Rectal smooth muscle tissue (tissue), 1 donor: ENCODE measurements around the gene TRPV5.

Experiments used
- H3K27ac ChIP-seq: one replicate; pipeline ENCODE4 v1.7.0; 2013; ENCODE audit warnings: low read depth, low read length, inconsistent platforms
- H3K27me3 ChIP-seq: one replicate; pipeline ENCODE4 v1.7.0; 2013; ENCODE audit warnings: low read length; ENCODE audit not compliant: control insufficient read depth, insufficient read depth
- H3K36me3 ChIP-seq: one replicate; pipeline ENCODE4 v1.7.0; 2013; ENCODE audit warnings: low read length; ENCODE audit not compliant: control insufficient read depth, insufficient read depth
- H3K4me1 ChIP-seq: one replicate; pipeline ENCODE4 v1.7.0; 2013; ENCODE audit warnings: low read length; ENCODE audit not compliant: control insufficient read depth, insufficient read depth
- H3K4me3 ChIP-seq: one replicate; pipeline ENCODE4 v1.7.0; 2013; ENCODE audit warnings: low read length
- H3K9ac ChIP-seq: one replicate; pipeline ENCODE4 v1.7.0; 2013; ENCODE audit warnings: low read length

The TRPV5 gene

DNA sequence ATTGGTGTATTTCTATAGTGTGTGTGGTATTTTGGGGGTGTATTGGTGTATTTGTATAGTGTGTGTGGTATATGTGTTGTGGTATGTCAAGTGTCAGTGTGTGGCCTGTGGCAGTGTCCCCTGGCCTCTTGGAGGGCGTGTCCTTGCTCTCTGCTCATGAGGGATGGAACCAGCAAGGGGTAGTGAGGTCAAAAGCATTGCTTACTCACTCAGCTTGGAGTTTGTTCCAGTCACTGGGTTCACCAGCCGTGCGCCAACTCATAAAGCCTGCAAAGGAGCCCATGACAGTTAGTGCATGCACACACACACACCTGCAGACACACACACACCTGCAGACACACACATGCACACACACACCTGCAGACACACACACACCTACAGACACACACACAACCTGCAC, 43.7 kb downstream of the TRPV5 start:
- no peaks in the 10 kb centered on the region for H3K4me1 ChIP-seq
- H3K27me3 ChIP-seq: no peaks in the 10 kb centered on the region
- H3K27ac ChIP-seq: no peak overlapping the region
- H3K9ac ChIP-seq: no peak overlapping the region
- no peak overlapping the region for H3K4me3 ChIP-seq
- no peaks in the 10 kb centered on the region for H3K36me3 ChIP-seq

DNA sequence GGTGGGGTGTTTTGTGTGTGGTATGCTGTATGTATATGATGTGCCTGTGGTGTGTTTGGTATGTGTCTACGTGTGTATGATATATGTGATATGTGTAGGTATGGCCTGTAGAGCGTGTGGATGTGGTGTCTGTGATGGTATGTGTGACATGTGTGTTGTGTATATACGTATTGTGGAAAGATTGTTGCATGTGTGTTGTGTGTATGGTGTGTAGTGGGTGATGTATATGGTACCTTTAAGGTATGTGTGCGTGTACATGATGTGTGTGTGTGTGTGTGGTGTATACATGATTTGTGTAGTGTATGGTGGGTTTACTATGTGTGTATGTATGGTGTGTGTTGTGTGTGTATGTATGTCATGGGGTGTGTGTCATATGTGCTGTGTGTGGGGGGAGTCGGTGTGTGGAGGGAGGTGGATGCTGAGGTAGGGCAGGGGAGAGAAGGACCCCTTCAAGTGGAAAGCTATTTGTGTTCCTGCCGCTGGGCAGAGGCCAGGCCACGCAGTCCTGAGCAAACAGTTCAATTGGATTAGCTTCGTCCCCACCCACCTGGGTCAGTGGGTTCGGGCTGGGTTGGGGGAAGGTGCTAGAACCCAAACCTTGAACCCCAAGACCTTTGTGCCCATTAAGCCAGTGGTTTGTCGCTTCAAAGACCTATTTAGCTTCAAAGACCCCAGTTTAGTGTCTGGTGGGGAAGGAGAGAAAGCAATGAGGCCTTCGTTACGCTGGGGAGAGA, 46.1 kb downstream of the TRPV5 start:
- Histone ChIP-seq H3K9ac (no peak overlapping the region), H3K36me3 (no peaks in the 10 kb centered on the region), H3K4me1 (no peaks in the 10 kb centered on the region), H3K27ac (no peak overlapping the region), H3K27me3 (no peaks in the 10 kb centered on the region), H3K4me3 (no peak overlapping the region)

DNA sequence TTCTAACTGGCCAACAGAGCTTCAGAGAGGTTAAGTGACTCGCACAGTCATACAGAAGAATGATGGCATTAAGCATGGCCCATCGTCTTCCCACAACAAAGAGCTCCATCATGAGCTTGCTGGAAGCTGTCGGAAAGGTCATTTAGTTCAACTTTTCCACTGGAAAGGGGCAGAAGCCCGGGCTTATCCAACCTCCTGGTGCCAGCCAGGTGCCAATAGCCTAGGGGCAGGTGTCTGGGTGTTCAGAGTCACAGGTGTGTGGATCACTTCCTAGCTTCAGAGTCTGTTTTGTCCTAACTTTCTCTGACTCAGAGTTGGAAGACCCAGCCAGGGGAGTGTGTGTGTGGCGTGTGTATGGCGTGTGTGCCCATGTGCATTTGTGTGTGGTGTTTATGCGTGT, 46.7 kb downstream of the TRPV5 start:
- no peak overlapping the region for H3K27ac ChIP-seq
- H3K9ac ChIP-seq: no peak overlapping the region
- H3K27me3 ChIP-seq: no peaks in the 10 kb centered on the region

DNA sequence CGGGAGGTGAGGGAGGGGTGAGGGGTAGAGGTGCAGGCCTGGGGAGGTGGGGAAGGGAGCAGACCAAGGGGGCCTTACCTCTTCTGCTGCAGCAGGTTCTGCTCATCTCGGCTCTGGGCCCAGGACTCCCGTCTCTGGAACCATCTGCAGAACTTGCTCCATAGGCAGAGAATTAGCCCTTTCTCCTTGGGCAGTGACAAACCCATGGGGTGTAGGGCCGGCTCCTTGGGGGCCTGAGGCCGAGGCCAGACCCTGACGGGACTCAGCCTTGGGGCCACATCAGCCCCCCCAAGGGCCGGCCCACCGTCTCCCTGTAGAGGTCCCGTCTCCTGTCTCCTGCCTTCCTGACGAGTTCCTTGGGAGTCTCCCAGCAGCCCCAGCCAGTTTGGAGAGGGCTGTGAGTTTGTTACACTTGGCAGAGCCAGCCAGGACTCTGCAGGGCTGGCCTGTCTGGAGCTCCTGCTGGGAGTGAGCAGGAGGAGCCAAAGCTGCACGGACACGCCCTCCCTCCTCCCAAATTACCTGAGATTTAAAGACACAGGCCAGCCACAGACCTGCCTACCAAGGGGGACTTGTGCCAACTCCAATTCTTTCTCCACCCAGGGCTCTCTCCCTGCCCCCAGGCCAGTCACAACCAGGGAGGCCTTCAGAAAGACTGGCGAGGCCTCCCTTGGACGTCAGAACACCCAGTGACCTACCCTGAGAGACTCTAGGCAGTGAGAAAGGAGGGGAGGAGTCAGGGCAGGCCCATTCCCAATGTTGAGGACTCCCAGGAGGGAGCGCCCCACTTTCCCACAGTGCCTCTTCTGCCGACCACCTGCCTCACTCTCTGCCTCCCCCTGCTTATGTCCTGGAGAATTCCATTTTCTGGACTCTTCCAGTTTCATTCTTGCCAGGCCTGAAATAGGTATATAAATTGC, 48.0 kb downstream of the TRPV5 start, which contains the start of gene TRPV6:
TRPV6 (minus strand) TSS at position 435 of the 920 bp plus-strand sequence.
- Histone ChIP-seq H3K27ac (no peak within 1 kb of the TSS), H3K27me3 (no peaks in the 10 kb centered on the region), H3K36me3 (no peaks in the 10 kb centered on the region), H3K9ac (no peak within 1 kb of the TSS), H3K4me1 (no peaks in the 10 kb centered on the region), H3K4me3 (no peak within 1 kb of the TSS)

More for the DNA sequence above, 46.7 kb downstream of the TRPV5 start:
- Histone ChIP-seq H3K36me3 (no peaks in the 10 kb centered on the region), H3K4me1 (no peaks in the 10 kb centered on the region), H3K4me3 (no peak overlapping the region)

DNA sequence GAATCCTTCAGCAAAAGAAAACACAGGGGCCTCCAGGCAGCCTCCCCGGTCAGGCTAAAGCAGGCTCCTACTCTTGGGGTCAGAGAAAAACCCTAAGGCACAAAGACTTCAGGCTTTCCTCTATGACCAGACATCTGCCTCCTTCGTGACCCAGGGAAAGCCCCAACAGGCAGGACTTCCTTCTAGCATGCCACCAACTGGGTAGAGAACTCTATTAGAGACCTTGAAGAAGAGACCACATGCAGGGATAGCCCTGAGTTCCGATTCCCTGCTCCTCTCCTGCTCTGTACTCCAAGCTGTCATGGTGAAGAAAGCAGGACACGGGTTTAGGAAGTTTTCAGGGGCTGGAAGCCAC, 49.3 kb downstream of the TRPV5 start:
- H3K36me3 ChIP-seq: no peaks in the 10 kb centered on the region
- H3K27ac ChIP-seq: no peak overlapping the region
- H3K4me3 ChIP-seq: no peak overlapping the region
- no peaks in the 10 kb centered on the region for H3K4me1 ChIP-seq
- H3K9ac ChIP-seq: no peak overlapping the region
- no peaks in the 10 kb centered on the region for H3K27me3 ChIP-seq

DNA sequence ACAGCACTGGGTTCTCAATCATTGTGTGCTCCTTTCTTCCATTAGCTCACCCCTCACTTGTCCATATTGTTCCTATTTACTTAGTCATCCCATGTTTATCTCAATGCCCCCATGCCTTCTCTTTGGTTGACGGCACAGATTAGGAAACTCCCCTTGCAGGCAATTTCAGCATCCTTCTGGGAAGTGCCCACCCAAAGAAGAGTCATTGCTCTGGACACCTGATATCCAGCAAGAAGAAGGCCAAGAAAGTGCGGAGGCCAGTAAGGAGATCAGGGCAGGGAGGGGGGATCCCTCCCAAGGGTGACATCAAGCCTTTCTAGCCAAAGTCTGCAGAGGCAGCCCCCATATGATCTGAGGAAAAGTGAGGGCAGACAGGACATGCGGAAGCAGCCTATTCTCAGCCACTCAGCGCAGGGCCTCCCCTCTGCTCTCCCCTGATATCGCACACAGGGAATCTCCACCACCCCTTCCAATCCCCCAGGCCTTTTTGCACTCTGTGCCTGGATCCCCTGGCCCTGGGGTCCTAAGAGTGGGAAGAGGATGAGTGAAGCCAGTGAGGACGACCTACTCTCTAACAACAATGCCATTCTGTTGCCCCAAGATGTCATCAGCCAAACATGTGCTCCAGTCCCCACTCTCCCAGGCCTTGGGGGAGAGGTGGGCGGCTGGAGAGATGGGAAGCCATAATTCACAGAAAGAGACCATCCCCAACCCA, 49.8 kb downstream of the TRPV5 start:
- H3K4me1 ChIP-seq: no peaks in the 10 kb centered on the region
- no peaks in the 10 kb centered on the region for H3K36me3 ChIP-seq
- H3K27me3 ChIP-seq: no peaks in the 10 kb centered on the region
- no peak overlapping the region for H3K4me3 ChIP-seq
- no peak overlapping the region for H3K9ac ChIP-seq
- no peak overlapping the region for H3K27ac ChIP-seq

DNA sequence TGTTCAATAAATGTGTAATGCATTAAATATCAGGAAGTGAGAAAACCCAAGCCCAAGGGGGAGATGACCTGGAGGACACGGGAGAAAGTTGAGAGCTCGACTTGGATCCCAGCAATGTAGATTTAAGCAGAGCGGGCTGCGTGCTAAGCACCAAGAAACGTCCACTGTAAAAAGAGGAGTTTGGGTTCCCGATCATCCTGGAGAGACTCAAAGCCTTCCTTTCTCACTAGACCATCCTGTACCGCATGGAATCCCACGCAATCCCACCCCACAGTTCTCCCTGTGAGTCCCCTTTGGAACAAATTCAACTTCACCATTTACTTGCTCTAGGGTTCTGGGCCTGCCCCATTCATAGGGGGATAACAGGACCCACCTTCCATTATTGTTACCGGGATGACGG, 50.4 kb downstream of the TRPV5 start:
- no peak overlapping the region for H3K9ac ChIP-seq

DNA sequence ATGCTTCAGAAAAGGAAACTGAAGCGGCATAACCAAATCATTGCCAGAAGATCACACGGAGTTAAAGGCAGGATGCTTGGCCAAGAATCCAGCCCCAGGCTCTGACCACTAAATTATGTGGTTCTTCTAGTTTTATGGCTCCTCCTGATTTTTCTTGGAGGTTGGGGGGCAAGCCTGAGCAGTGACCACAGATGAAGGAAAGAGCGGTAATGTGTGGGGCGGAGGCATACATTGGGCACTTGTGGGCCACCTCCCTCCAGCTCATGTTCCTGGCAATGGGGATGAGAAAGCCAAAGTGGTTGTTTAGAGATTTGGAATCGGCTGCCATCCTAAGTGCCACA, 51.2 kb downstream of the TRPV5 start:
- Histone ChIP-seq H3K4me1 (no peaks in the 10 kb centered on the region), H3K4me3 (no peak overlapping the region), H3K36me3 (no peaks in the 10 kb centered on the region), H3K27ac (no peak overlapping the region), H3K27me3 (no peaks in the 10 kb centered on the region), H3K9ac (no peak overlapping the region)

More for the DNA sequence above, 50.4 kb downstream of the TRPV5 start:
- no peaks in the 10 kb centered on the region for H3K36me3 ChIP-seq
- H3K4me1 ChIP-seq: no peaks in the 10 kb centered on the region
- no peaks in the 10 kb centered on the region for H3K27me3 ChIP-seq
- no peak overlapping the region for H3K4me3 ChIP-seq
- H3K27ac ChIP-seq: no peak overlapping the region

DNA sequence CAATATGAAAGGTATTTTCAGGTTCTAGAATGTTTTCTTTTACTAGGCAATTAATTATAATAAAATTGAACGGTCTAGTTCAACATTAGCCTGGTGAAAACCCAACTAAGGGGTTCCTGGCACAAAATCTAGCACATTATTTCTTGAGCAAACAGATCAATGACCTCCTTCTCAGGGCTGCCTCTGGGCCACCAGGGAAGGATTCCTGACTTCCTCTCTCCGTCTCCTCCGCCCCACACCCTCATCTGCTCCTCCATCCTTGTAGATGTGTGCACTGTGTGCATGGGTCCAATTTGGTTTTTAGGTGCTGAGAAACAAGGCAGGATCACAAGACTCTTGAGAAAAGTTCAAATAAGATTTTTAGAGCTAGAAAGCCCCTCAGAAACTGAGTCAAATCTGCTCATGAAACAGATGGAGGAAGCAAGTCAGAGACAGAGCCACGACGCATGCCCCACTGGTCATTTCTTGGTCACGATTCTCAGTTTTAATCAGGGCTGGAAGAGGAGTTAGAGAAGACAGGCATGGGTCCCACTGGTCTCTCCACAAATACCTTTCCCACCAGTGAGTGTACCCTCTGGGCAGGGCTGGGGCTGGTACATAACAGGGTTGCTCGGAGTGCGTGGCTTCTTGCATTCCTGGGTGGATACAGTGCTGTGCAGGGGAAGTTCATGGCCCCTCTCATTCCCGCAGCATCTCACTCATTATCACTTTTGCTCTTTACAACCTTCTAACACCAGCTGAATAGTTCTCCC, 51.8 kb downstream of the TRPV5 start:
- no peak overlapping the region for H3K27ac ChIP-seq
- H3K27me3 ChIP-seq: no peaks in the 10 kb centered on the region
- H3K4me3 ChIP-seq: no peak overlapping the region
- no peaks in the 10 kb centered on the region for H3K36me3 ChIP-seq
- no peaks in the 10 kb centered on the region for H3K4me1 ChIP-seq
- no peak overlapping the region for H3K9ac ChIP-seq

DNA sequence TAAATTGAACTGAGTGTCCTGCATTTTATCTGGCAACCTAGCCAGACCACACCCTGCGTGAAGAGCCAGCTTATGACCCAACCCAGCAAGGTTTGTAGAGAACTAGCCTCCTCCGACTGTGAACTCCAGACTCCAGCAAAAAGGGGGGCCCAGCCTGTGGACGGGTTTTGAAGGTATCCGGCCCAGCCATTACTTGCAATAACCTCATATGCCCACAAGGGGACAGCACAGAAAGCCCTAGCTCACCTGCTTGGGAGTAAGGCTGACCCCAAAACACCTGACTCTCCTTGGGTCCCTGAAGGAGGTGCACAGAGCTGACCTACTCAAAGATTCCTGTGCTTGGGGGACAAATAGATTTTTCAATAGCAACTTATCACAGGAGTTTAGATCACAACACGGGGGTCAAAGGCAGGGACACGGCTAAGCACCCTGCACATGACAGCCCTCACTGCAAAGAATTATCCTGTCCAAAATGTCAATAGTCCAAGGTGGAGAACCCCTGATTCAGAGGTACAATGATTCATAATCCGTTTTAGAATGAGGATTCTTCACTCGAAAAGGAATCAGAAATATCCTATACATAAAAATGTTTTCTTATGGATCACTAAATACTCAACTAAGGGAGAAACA, 52.6 kb downstream of the TRPV5 start:
- H3K27ac ChIP-seq: no peak overlapping the region
- H3K9ac ChIP-seq: no peak overlapping the region
- H3K27me3 ChIP-seq: no peaks in the 10 kb centered on the region
- no peak overlapping the region for H3K4me3 ChIP-seq
- H3K36me3 ChIP-seq: no peaks in the 10 kb centered on the region
- no peaks in the 10 kb centered on the region for H3K4me1 ChIP-seq

DNA sequence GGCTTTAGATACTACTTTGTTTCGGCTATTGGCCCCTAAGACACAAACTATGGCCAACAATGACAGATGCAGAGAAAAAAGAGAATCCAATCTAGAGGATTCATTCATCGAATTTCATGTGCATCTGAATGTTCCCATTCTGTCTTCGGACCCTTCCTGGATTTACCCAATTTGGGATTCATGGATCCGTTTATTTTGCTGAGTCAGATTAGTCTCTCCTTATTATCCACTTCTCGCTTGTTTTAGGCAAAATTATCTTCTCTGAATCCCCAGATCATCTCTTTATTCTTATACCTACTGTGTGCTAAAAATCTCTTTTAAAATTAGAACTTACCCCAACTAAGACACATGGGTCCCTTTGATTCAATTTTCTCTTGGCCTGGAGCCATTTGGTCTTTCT, 54.5 kb downstream of the TRPV5 start:
- H3K36me3 ChIP-seq: no peaks in the 10 kb centered on the region
- H3K9ac ChIP-seq: no peak overlapping the region
- no peaks in the 10 kb centered on the region for H3K4me1 ChIP-seq
- H3K27ac ChIP-seq: no peak overlapping the region
- no peak overlapping the region for H3K4me3 ChIP-seq
- no peaks in the 10 kb centered on the region for H3K27me3 ChIP-seq
